Measurements from ENCODE around the gene CMTM2. TPM values are rescaled to one million over a fixed set of nuclear protein-coding genes. Genes with fewer than 3 reads are reported as not detected.
A peak's percentile ranks its signal among the peaks of the same experiment; 100 is the strongest.

The CMTM2 gene
- total and polyA plus RNA-seq, 2 experiments from 2014 or later, result 0.60 TPM; not detected in 1

- no peak for DNase-seq (ENCODE audit: low spot score)
- H4K20me1 ChIP-seq (ENCODE audit: insufficient read depth, poor library complexity, severe bottlenecking), result no peaks in the 10 kb centered on the region
- no peaks in the 10 kb centered on the region for H3K36me3 ChIP-seq (replicated peaks; ENCODE audit: insufficient read depth, low read depth)
- no peak overlapping the region for H3K27ac ChIP-seq
- H3K79me2 ChIP-seq, result peaks cover 8% of the 10 kb centered on the region
- no peak overlapping the region for H3K4me2 ChIP-seq
- peaks cover 15% of the 10 kb centered on the region for H3K4me1 ChIP-seq (ENCODE audit: insufficient read depth)
- TF ChIP-seq EZH2 (IDR thresholded peaks at IDR 0.05; ENCODE audit: borderline replicate concordance) (no peak), EZH2phosphoT487 (IDR thresholded peaks at IDR 0.05; ENCODE audit: low read depth, severe bottlenecking, unreplicated experiment) (no peak), CTCF (IDR thresholded peaks at IDR 0.05; ENCODE audit: poor library complexity) (no peak)
- no peaks in the 10 kb centered on the region for H3K27me3 ChIP-seq
- H3K9me3 ChIP-seq (ENCODE audit: low read depth), result no peaks in the 10 kb centered on the region
- 98% methylated on average over 5 of the region's 5 CpGs for WGBS (ENCODE audit: low lambda C conversion rate, missing lambda C conversion rate)
- no peak overlapping the region for H3K4me3 ChIP-seq
- no peaks in the 10 kb centered on the region for H3K9me2 ChIP-seq (replicated peaks; ENCODE audit: insufficient read depth)
- no peak overlapping the region for H2AFZ ChIP-seq
These were observed 31.9 kb upstream of the CMTM2 start for GRCh38 chr16:66547101-66547989.

DNA sequence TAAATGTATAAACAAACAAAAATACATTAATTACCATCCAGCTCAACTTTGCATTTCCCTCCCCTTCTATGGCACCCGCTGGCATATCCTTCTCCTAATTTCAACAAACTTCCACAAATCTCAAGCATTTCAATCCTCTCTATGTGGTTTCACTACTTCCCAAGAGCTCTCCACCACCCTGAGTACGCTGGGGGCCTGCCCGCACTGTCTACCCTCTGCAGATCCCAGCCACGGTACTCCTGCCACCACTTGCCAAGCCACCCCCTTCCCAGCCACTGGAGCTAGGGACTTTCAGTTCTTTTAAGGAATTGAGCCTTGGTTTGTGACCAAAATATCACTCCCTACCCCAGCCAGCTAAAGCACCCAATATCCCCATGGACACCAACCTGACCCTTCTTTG is 31.2 kb upstream of the CMTM2 start:
- no peaks in the 10 kb centered on the region for H3K9me2 ChIP-seq (replicated peaks; ENCODE audit: insufficient read depth)
- WGBS (ENCODE audit: low lambda C conversion rate, missing lambda C conversion rate), result 96% methylated on average over 4 of the region's 4 CpGs
- no peaks in the 10 kb centered on the region for H4K20me1 ChIP-seq (ENCODE audit: insufficient read depth, poor library complexity, severe bottlenecking)
- H2AFZ ChIP-seq, result no peak overlapping the region
- peaks cover 12% of the 10 kb centered on the region for H3K79me2 ChIP-seq
- no peaks in the 10 kb centered on the region for H3K9me3 ChIP-seq (ENCODE audit: low read depth)
- H3K4me3 ChIP-seq, result no peak overlapping the region
- H3K27me3 ChIP-seq, result no peaks in the 10 kb centered on the region
- no peak overlapping the region for H3K27ac ChIP-seq
- H3K4me2 ChIP-seq, result no peak overlapping the region
- peaks cover 19% of the 10 kb centered on the region for H3K4me1 ChIP-seq (ENCODE audit: insufficient read depth)
- TF ChIP-seq CTCF (IDR thresholded peaks at IDR 0.05; ENCODE audit: poor library complexity), result no peak
- TF ChIP-seq EZH2 (IDR thresholded peaks at IDR 0.05; ENCODE audit: borderline replicate concordance), result no peak
- TF ChIP-seq EZH2phosphoT487 (IDR thresholded peaks at IDR 0.05; ENCODE audit: low read depth, severe bottlenecking, unreplicated experiment), result no peak
- DNase-seq (ENCODE audit: low spot score), result no peak
- no peaks in the 10 kb centered on the region for H3K36me3 ChIP-seq (replicated peaks; ENCODE audit: insufficient read depth, low read depth)

DNA sequence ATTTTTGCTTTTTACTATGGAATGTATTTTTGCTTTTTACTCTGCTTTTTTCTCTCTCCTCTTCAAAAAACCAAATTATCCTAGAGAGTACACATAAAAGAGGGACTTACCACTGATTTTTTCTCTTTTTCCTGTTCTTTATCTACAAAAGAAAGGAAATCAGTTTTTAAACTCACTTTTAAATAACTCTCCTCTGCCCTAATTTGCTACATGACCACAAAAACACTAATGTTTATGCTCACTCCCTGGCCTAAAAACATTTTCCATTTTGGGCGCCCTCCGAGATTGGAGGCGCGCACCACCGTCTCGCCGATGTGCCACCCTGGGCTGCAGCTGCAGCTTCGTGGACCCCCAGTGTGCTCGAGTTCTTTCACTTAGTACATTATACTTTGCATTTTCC is 30.4 kb upstream of the CMTM2 start:
- TF ChIP-seq CTCF (IDR thresholded peaks at IDR 0.05; ENCODE audit: poor library complexity) (no peak), EZH2phosphoT487 (IDR thresholded peaks at IDR 0.05; ENCODE audit: low read depth, severe bottlenecking, unreplicated experiment) (no peak), EZH2 (IDR thresholded peaks at IDR 0.05; ENCODE audit: borderline replicate concordance) (no peak)
- H3K4me3 ChIP-seq, result peak overlapping the region; percentile 63
- H3K27me3 ChIP-seq, result no peaks in the 10 kb centered on the region
- WGBS (ENCODE audit: low lambda C conversion rate, missing lambda C conversion rate), result 91% methylated on average over 9 of the region's 9 CpGs
- H3K79me2 ChIP-seq, result peaks cover 20% of the 10 kb centered on the region
- peak overlapping the region; percentile 100 for H2AFZ ChIP-seq
- H3K36me3 ChIP-seq (replicated peaks; ENCODE audit: insufficient read depth, low read depth), result no peaks in the 10 kb centered on the region
- H3K27ac ChIP-seq, result peak overlapping the region; percentile 96
- no peaks in the 10 kb centered on the region for H3K9me3 ChIP-seq (ENCODE audit: low read depth)
- no peaks in the 10 kb centered on the region for H4K20me1 ChIP-seq (ENCODE audit: insufficient read depth, poor library complexity, severe bottlenecking)
- H3K9me2 ChIP-seq (replicated peaks; ENCODE audit: insufficient read depth), result no peaks in the 10 kb centered on the region
- peak overlapping the region; percentile 91 for H3K4me2 ChIP-seq
- H3K4me1 ChIP-seq (ENCODE audit: insufficient read depth), result peaks cover 21% of the 10 kb centered on the region
- no peak for DNase-seq (ENCODE audit: low spot score)

Data from hepatocyte (in vitro differentiated cells).